A549 (cell line): ENCODE measurements around the gene SHROOM4. TPM values are rescaled to one million over a fixed set of nuclear protein-coding genes. Genes with fewer than 3 reads are reported as not detected.

Source experiments
- ATAC-seq, 2 experiments: fragments of 200-7000 bp in 1 of 2; fragments of >200 bp in 1 of 2; cut with Nextera tagmentation in 1 of 2; cut with Tn5 transposase in 1 of 2; 3 replicates each; pipeline versions ENCODE4 v1.8.0 to v1.9.1; 2018 to 2020; ENCODE audit warnings: mild to moderate bottlenecking in 1 of 2, moderate library complexity in 1 of 2
- CTCF ChIA-PET: fragments of 300-600 bp; sonication (Branson Sonifier 250); formaldehyde crosslinking; extraction: SDS; loops from one replicate; lab custom pipeline; 2021; ENCODE audit warnings: antibody characterized with exemption, inconsistent platforms; lab: Yijun Ruan, JAX
- POLR2A ChIA-PET: fragments of 350-600 bp; formaldehyde crosslinking; extraction: SDS; loops from one replicate; lab custom pipeline; 2021; ENCODE audit warnings: antibody characterized with exemption, inconsistent platforms; lab: Yijun Ruan, JAX
- DNase-seq, 2 experiments: peaks; one replicate each; pipeline versions ENCODE4 v3.0.0 to v3.0.0-alpha.2; 2011 to 2016; ENCODE audit warnings: low read depth in 1 of 2, low spot score in 1 of 2
- FAIRE-seq: peaks from 2 replicates; lab custom pipeline; 2011; peaks lifted over from hg19 to GRCh38; lab: Jason Lieb, UNC
- H3K27ac ChIP-seq, 2 experiments: fragments of >200 bp; sonication (Bioruptor Twin); formaldehyde crosslinking; 3 replicates each; pipeline ENCODE4 v1.5.1; 2016 to 2017
- H3K4me1 ChIP-seq: fragments of >200 bp; sonication (Bioruptor Twin); formaldehyde crosslinking; 3 replicates; pipeline ENCODE4 v1.6.1; 2016
- H3K4me2 ChIP-seq: fragments of >200 bp; sonication (Bioruptor Twin); formaldehyde crosslinking; 3 replicates; pipeline ENCODE4 v1.6.1; 2016
- H3K4me3 ChIP-seq: fragments of >200 bp; sonication (Bioruptor Twin); formaldehyde crosslinking; 3 replicates; pipeline ENCODE4 v1.5.1; 2016
- H3K9me3 ChIP-seq: fragments of >200 bp; sonication (Bioruptor Twin); formaldehyde crosslinking; 3 replicates; pipeline ENCODE4 v1.6.1; 2016
- BHLHE40 ChIP-seq: IDR thresholded peaks from 2 replicates; pipeline ENCODE4 v1.6.1; 2012; ENCODE audit warnings: low read depth, low read length, inconsistent platforms
- CBX2 ChIP-seq: fragments of 200-600 bp; sonication (generic); IDR thresholded peaks from 2 replicates; pipeline ENCODE4 v1.6.1; 2016; ENCODE audit warnings: low read depth, mild to moderate bottlenecking, borderline replicate concordance
- CEBPB ChIP-seq, 2 experiments: fragments of >200 bp in 1 of 2; sonication (Bioruptor Twin) in 1 of 2; formaldehyde crosslinking in 1 of 2; IDR thresholded peaks; 2 replicates each; pipeline ENCODE4 v1.6.1; 2012 to 2016
- CHD2 ChIP-seq: fragments of 150-350 bp; IDR thresholded peaks from 2 replicates; pipeline ENCODE4 v1.6.1; 2014; ENCODE audit warnings: low read length; ENCODE audit not compliant: partially characterized antibody
- CHD4 ChIP-seq: fragments of 200-600 bp; sonication (generic); IDR thresholded peaks from 2 replicates; pipeline ENCODE4 v1.6.1; 2016; ENCODE audit warnings: antibody characterized with exemption, mild to moderate bottlenecking, borderline replicate concordance
- EP300 ChIP-seq, 2 experiments: fragments of >200 bp; sonication (Bioruptor Twin); formaldehyde crosslinking; IDR thresholded peaks; 2 replicates in 1 of 2; 3 replicates in 1 of 2; pipeline ENCODE4 v1.6.1; 2016 to 2017
- FOSB ChIP-seq: fragments of 250-450 bp; sonication (Bioruptor Pico); IDR thresholded peaks from 2 replicates; pipeline ENCODE4 v1.5.0; 2020; ENCODE audit warnings: mild to moderate bottlenecking, moderate library complexity
- FOSL2 ChIP-seq, 2 experiments: fragments of 450-650 bp in 1 of 2; fragments of >200 bp in 1 of 2; sonication (Bioruptor Twin) in 1 of 2; formaldehyde crosslinking; IDR thresholded peaks; 2 replicates each; pipeline versions ENCODE4 v1.5.0 to v1.6.1; 2016 to 2020; ENCODE audit warnings: mild to moderate bottlenecking in 1 of 2, moderate library complexity in 1 of 2
- GATA3 ChIP-seq: IDR thresholded peaks from 2 replicates; pipeline ENCODE4 v1.6.1; 2012; ENCODE audit warnings: borderline replicate concordance
- HOXA7 ChIP-seq: fragments of 250-450 bp; sonication (Bioruptor Pico); IDR thresholded peaks from 2 replicates; pipeline ENCODE4 v1.5.0; 2020; ENCODE audit warnings: mild to moderate bottlenecking, moderate library complexity
- HOXB13 ChIP-seq: fragments of 250-450 bp; sonication (Bioruptor Pico); IDR thresholded peaks from 2 replicates; pipeline ENCODE4 v1.5.0; 2020; ENCODE audit warnings: low read depth, mild to moderate bottlenecking, moderate library complexity
- HOXB5 ChIP-seq: fragments of 250-450 bp; sonication (Bioruptor Pico); IDR thresholded peaks from 2 replicates; pipeline ENCODE4 v1.5.0; 2020; ENCODE audit warnings: mild to moderate bottlenecking, moderate library complexity
- JUN ChIP-seq, 2 experiments: fragments of >200 bp; sonication (Bioruptor Twin); formaldehyde crosslinking; IDR thresholded peaks; 2 replicates in 1 of 2; 3 replicates in 1 of 2; pipeline ENCODE4 v1.6.1; 2016 to 2017
- JUNB ChIP-seq: fragments of >200 bp; sonication (Bioruptor Twin); formaldehyde crosslinking; IDR thresholded peaks from 2 replicates; pipeline ENCODE4 v1.6.1; 2016
- KDM5A ChIP-seq: fragments of 200-600 bp; sonication (generic); IDR thresholded peaks from 2 replicates; pipeline ENCODE4 v1.6.1; 2016; ENCODE audit warnings: antibody characterized with exemption, mild to moderate bottlenecking
- MAFK ChIP-seq: fragments of 450-650 bp; IDR thresholded peaks from 2 replicates; pipeline ENCODE4 v1.6.1; 2014; ENCODE audit not compliant: partially characterized antibody
- NFE2L2 ChIP-seq: fragments of 150-350 bp; conservative IDR thresholded peaks from 2 replicates; pipeline ENCODE4 v1.6.1; 2014; ENCODE audit warnings: low read length
- NPAS2 ChIP-seq: fragments of 250-450 bp; sonication (Bioruptor Pico); IDR thresholded peaks from 2 replicates; pipeline ENCODE4 v1.8.0; 2022; ENCODE audit warnings: mild to moderate bottlenecking, moderate library complexity, borderline replicate concordance
- NR3C1 ChIP-seq: fragments of >200 bp; sonication (Bioruptor Twin); formaldehyde crosslinking; IDR thresholded peaks from 3 replicates; pipeline ENCODE4 v1.6.1; 2017
- PHF8 ChIP-seq: fragments of 200-600 bp; sonication (generic); IDR thresholded peaks from 2 replicates; pipeline ENCODE4 v1.6.1; 2016; ENCODE audit warnings: low read depth, mild to moderate bottlenecking, antibody characterized with exemption, moderate library complexity, borderline replicate concordance
- POLR2A ChIP-seq: IDR thresholded peaks from 2 replicates; pipeline ENCODE4 v1.6.1; 2012; ENCODE audit warnings: mild to moderate bottlenecking, low read length
- RAD21 ChIP-seq, 2 experiments: fragments of >200 bp in 1 of 2; sonication (Bioruptor Twin) in 1 of 2; formaldehyde crosslinking in 1 of 2; IDR thresholded peaks in 1 of 2; conservative IDR thresholded peaks in 1 of 2; 2 replicates in 1 of 2; 3 replicates in 1 of 2; pipeline ENCODE4 v1.6.1; 2012 to 2018; ENCODE audit warnings: inconsistent platforms in 1 of 2
- RARB ChIP-seq: fragments of 250-450 bp; sonication (Bioruptor Pico); IDR thresholded peaks from 2 replicates; pipeline ENCODE4 v1.8.0; 2021; ENCODE audit warnings: mild to moderate bottlenecking, moderate library complexity
- RNF2 ChIP-seq: fragments of 200-600 bp; sonication (generic); IDR thresholded peaks from 2 replicates; pipeline ENCODE4 v1.6.1; 2016; ENCODE audit warnings: low read depth, mild to moderate bottlenecking, antibody characterized with exemption, moderate library complexity, borderline replicate concordance
- SMC3 ChIP-seq: fragments of >200 bp; sonication (Bioruptor Twin); formaldehyde crosslinking; IDR thresholded peaks from 3 replicates; pipeline ENCODE4 v1.6.1; 2018; ENCODE audit warnings: inconsistent platforms
- TP53 ChIP-seq: fragments of 250-450 bp; sonication (Bioruptor Pico); IDR thresholded peaks from 2 replicates; pipeline ENCODE4 v1.5.0; 2021; ENCODE audit warnings: mild to moderate bottlenecking, moderate library complexity
- ZC3H11A ChIP-seq: fragments of 450-650 bp; IDR thresholded peaks from 2 replicates; pipeline ENCODE4 v1.6.1; 2014; ENCODE audit warnings: antibody characterized with exemption, mild to moderate bottlenecking
- WGBS: methylation state at CpG from one replicate; pipeline ENCODE4 v1.1.6; 2017; ENCODE audit errors: missing lambda C conversion rate; 5-methylcytosine and 5-hydroxymethylcytosine counted together
- polyA plus RNA-seq, 4 experiments: library from polyadenylated mRNA; depleted of rRNA in 3 of 4; stranded (reverse); fragments of >200 nt; fragmentation: RNase III in 1 of 4; extraction: RNeasy Plus Mini Kit Qiagen cat#74134 plus additional on column Dnase treatment in 1 of 4; gene quantifications; 2 replicates in 3 of 4; 3 replicates in 1 of 4; pipeline ENCODE4 v1.2.3, GENCODE V29; 2011 to 2017
- TF ChIP-seq, protein P1 (sequence below): fragments of 450-650 bp; IDR thresholded peaks from 2 replicates; pipeline ENCODE4 v1.6.1; 2014; ENCODE audit warnings: antibody characterized with exemption
- TF ChIP-seq, protein P2 (sequence below): fragments of 250-450 bp; sonication (Bioruptor Pico); IDR thresholded peaks from 2 replicates; pipeline ENCODE4 v1.5.0; 2021; ENCODE audit warnings: mild to moderate bottlenecking, moderate library complexity, borderline replicate concordance
- TF ChIP-seq, protein P3 (sequence below): IDR thresholded peaks from 2 replicates; pipeline ENCODE4 v1.6.1; 2012
- TF ChIP-seq, protein P4 (sequence below): fragments of 250-450 bp; sonication (Bioruptor Pico); IDR thresholded peaks from 2 replicates; pipeline ENCODE4 v1.5.0; 2020; ENCODE audit warnings: low read depth, mild to moderate bottlenecking, moderate library complexity
- TF ChIP-seq, protein P5 (sequence below): fragments of 150-350 bp; IDR thresholded peaks from 2 replicates; pipeline ENCODE4 v1.6.1; 2014; ENCODE audit warnings: low read depth, mild to moderate bottlenecking, low read length

The SHROOM4 gene
- polyA plus RNA-seq, 2 of the 4 experiments (the other 2 are of a cell fraction), result not detected

DNA sequence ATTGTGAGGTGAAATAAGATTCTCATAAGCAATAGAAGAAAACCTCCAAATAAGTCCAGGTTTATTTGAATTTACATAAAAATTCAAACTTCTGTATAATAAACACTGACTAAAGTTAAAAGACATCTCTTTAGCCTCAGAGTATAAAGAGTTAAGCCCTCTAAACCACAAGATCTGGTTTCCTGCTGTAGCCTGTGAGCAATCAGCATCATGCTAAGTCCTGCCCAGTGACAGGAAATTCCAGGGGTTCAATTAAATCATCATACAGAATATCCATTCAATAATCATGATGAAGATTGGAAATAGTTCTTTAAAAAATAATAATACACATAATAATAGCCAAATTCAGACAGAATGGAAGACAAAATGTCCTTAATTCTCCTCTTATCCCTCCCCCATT lies 204.2 kb downstream of the SHROOM4 start:
- Histone ChIP-seq H3K4me3 (no peak overlapping the region), H3K9me3 (no peaks in the 10 kb centered on the region), H3K27ac (no peak overlapping the region), H3K4me1 (no peaks in the 10 kb centered on the region), H3K4me2 (no peak overlapping the region)
- ATAC-seq (no peak), FAIRE-seq (no peak), DNase-seq (no peak)
- no peak for TF ChIP-seq RAD21 (conservative IDR thresholded peaks at IDR 0.05 in 1 of 2, IDR thresholded peaks at IDR 0.05 in 1 of 2)
- TF ChIP-seq ZC3H11A, result no peak
- no peak for TF ChIP-seq CBX2
- no peak for TF ChIP-seq CEBPB (IDR thresholded peaks at IDR 0.05)
- no peak for TF ChIP-seq NR3C1
- no peak for TF ChIP-seq TP53
- TF ChIP-seq KDM5A, result no peak
- TF ChIP-seq, protein P1, sequence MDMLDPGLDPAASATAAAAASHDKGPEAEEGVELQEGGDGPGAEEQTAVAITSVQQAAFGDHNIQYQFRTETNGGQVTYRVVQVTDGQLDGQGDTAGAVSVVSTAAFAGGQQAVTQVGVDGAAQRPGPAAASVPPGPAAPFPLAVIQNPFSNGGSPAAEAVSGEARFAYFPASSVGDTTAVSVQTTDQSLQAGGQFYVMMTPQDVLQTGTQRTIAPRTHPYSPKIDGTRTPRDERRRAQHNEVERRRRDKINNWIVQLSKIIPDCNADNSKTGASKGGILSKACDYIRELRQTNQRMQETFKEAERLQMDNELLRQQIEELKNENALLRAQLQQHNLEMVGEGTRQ, result no peak
- no peak for TF ChIP-seq MAFK
- no peak for TF ChIP-seq HOXB5 (CRISPR knock-in tag)
- TF ChIP-seq PHF8, result no peak
- no peak for TF ChIP-seq CHD4
- no peak for TF ChIP-seq FOSB (CRISPR knock-in tag)
- TF ChIP-seq EP300 (IDR thresholded peaks at IDR 0.05), result no peak
- no peak for TF ChIP-seq GATA3
- no peak for TF ChIP-seq JUN (IDR thresholded peaks at IDR 0.05)
- no peak for TF ChIP-seq NPAS2 (CRISPR knock-in tag)
- no peak for TF ChIP-seq SMC3
- TF ChIP-seq, protein P2, sequence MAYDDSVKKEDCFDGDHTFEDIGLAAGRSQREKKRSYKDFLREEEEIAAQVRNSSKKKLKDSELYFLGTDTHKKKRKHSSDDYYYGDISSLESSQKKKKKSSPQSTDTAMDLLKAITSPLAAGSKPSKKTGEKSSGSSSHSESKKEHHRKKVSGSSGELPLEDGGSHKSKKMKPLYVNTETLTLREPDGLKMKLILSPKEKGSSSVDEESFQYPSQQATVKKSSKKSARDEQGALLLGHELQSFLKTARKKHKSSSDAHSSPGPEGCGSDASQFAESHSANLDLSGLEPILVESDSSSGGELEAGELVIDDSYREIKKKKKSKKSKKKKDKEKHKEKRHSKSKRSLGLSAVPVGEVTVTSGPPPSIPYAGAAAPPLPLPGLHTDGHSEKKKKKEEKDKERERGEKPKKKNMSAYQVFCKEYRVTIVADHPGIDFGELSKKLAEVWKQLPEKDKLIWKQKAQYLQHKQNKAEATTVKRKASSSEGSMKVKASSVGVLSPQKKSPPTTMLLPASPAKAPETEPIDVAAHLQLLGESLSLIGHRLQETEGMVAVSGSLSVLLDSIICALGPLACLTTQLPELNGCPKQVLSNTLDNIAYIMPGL (CRISPR knock-in tag), result no peak
- TF ChIP-seq FOSL2 (IDR thresholded peaks at IDR 0.05), result no peak
- TF ChIP-seq FOSL2 (CRISPR knock-in tag; IDR thresholded peaks at IDR 0.05), result no peak
- CTCF ChIA-PET, result no interaction called here
- POLR2A ChIA-PET, result no interaction called here

DNA sequence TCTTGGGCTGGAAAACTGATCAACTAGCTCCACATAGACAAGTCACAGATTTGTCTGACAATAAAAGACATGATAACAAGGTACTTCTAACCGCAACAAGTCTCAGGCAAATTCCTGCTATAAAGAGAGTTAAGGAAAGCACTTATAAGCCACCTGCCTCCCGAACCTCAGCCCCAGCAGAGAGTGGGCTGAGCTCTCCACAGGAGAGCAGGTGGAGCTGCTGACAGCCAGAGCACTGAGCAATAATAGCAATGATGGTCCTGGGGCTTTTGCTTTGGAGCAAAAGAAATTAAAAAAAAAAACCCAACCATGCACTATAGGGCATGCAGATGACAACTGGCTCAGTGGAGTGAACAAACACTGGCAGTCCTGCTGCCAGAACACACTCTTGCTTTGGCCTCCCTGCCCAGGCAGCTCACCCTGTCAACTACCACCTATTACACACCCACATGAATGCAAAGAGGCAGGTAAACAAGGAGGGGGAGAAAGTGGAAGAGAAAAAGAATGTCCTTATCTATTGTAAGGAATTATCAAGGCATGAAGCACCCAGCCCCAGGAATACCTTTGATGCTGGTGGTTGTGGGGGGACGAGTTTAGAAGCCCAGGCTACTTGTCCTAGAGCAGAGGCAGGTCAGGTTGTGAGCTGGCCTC lies 207.6 kb downstream of the SHROOM4 start:
- FAIRE-seq (no peak), DNase-seq (no peak)
- Histone ChIP-seq H3K27ac (no peak overlapping the region), H3K4me1 (no peaks in the 10 kb centered on the region), H3K4me2 (no peak overlapping the region), H3K4me3 (no peak overlapping the region)
- CTCF ChIA-PET, result no interaction called here
- 13% methylated on average over 3 of the region's 3 CpGs for WGBS
- TF ChIP-seq, protein P3, sequence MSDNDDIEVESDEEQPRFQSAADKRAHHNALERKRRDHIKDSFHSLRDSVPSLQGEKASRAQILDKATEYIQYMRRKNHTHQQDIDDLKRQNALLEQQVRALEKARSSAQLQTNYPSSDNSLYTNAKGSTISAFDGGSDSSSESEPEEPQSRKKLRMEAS, result no peak
- TF ChIP-seq, all 56 proteins: peak for 0
- POLR2A ChIA-PET, result no interaction called here
- no peak for ATAC-seq
- no peaks in the 10 kb centered on the region for H3K9me3 ChIP-seq

DNA sequence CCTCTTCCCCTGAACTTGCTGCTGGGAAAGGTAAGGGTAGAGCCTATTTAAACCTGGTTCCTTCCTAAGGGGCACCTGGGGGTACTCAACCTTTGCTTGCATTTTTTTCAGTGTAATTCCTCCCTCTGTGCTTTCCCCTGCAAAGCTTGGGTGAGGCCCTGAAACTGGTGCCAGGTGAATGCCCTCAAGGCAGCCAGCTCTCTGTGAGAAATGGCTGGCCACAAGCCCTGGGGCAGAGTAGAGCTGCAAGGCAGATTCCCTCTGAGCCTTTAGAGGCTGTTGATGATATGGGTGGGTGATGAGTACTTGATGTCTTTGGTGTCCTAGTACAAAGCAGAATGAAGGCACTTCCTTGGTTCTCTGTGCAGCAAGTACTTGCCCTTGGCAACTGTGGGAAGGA lies 217.9 kb downstream of the SHROOM4 start:
- H3K4me2 ChIP-seq, result no peak overlapping the region
- DNase-seq (no peak), FAIRE-seq (no peak), ATAC-seq (no peak)
- no peaks in the 10 kb centered on the region for H3K9me3 ChIP-seq
- no peak overlapping the region for H3K4me3 ChIP-seq
- POLR2A ChIA-PET, result no interaction called here
- H3K4me1 ChIP-seq, result no peaks in the 10 kb centered on the region
- CTCF ChIA-PET, result no interaction called here
- no peak overlapping the region for H3K27ac ChIP-seq
- TF ChIP-seq ZC3H11A, result no peak
- TF ChIP-seq RNF2, result no peak
- TF ChIP-seq, protein P4, sequence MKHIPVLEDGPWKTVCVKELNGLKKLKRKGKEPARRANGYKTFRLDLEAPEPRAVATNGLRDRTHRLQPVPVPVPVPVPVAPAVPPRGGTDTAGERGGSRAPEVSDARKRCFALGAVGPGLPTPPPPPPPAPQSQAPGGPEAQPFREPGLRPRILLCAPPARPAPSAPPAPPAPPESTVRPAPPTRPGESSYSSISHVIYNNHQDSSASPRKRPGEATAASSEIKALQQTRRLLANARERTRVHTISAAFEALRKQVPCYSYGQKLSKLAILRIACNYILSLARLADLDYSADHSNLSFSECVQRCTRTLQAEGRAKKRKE, result no peak
- no peak for TF ChIP-seq HOXA7
- TF ChIP-seq, protein P5, sequence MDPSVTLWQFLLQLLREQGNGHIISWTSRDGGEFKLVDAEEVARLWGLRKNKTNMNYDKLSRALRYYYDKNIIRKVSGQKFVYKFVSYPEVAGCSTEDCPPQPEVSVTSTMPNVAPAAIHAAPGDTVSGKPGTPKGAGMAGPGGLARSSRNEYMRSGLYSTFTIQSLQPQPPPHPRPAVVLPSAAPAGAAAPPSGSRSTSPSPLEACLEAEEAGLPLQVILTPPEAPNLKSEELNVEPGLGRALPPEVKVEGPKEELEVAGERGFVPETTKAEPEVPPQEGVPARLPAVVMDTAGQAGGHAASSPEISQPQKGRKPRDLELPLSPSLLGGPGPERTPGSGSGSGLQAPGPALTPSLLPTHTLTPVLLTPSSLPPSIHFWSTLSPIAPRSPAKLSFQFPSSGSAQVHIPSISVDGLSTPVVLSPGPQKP, result no peak
- no peak for TF ChIP-seq RARB (CRISPR knock-in tag)
- no peak for TF ChIP-seq NFE2L2
- no peak for TF ChIP-seq HOXB13 (CRISPR knock-in tag)
- no peak for TF ChIP-seq JUNB
- TF ChIP-seq CHD2, result no peak
- no peak for TF ChIP-seq BHLHE40
- TF ChIP-seq POLR2A, result no peak
